ENCODE measurements around the gene DCAF8.
A peak's percentile ranks its signal among the peaks of the same experiment; 100 is the strongest.

DCAF8 gene

DNA sequence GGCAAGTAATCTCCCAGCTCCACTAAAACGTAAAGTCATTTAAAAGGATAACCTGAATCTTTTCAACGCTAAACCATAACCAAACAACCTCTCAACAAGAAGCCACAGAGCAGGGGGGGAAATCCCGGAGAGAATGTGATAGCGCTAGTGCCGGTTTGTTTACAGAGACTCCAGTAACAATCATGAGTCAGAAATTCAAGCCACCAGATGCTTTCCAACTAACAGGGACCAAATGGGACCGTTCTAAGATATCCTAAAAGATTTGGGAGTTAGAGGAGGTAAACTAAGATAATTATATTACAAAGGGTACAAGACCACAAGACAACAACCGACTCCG, 825 bp downstream of the DCAF8 start:
- DNase-seq (ENCODE audit: low read depth), result peak; percentile 64

- no peak for DNase-seq (ENCODE audit: low read depth)
These were observed 1.7 kb downstream of the DCAF8 start for GRCh38 chr1:160260406-160261382.

GRCh38 chr1:160258177-160258798, 4.1 kb downstream of the DCAF8 start:
- no peak for DNase-seq (ENCODE audit: low read depth)

GRCh38 chr1:160257411-160258015, 4.8 kb downstream of the DCAF8 start:
- no peak for DNase-seq (ENCODE audit: low read depth)

GRCh38 chr1:160256396-160257046, 5.8 kb downstream of the DCAF8 start:
- DNase-seq (ENCODE audit: low read depth), result no peak

DNA sequence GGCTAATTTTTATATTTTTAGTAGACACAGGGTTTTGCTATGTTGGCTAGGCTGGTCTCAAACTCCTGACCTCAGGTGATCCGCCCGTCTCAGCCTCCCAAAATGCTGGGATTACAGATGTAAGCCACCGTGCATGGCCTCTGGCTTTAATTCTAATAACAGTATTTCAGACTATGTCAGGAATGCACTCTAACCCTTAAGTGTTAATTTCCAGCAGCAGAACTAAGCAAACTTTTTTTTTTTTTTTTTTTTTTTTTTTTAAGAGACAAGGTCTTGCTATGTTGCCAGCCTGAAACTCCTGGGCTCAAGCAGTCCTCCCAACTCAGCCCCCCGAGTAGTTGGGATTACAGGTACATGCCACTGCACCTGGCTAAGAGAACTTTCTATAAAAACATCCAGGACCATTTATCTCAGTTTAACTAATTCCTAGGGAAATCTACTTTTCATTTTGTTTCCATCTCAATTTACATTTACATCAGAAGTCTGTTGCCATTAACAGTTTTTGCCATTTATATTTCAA, 6.5 kb downstream of the DCAF8 start:
- DNase-seq (ENCODE audit: low read depth), result no peak

- DNase-seq (ENCODE audit: low read depth), result peak; percentile 29
These were observed 10.4 kb downstream of the DCAF8 start for GRCh38 chr1:160251687-160252526.

GRCh38 chr1:160251011-160251410, 11.3 kb downstream of the DCAF8 start:
- no peak for DNase-seq (ENCODE audit: low read depth)

DNA sequence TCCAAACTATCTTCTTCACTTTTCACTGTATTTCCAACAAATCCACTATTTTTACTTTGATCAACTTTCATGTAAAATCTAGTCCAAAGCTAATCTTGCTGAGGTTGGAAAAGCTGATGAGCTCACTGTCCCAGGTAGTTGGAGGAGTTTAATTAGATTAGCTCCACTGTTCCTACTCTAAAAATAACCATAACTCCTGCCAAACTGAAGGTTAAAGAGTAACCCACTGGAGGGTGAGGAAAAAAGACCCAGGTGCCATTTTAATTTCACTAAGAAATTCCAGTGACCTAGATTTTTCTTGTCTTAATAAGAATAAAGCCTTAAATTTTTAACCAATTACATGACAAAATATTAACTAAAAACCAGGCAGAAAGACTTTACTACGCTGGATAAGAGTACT, 15.3 kb downstream of the DCAF8 start:
- no peak for DNase-seq (ENCODE audit: low read depth)

DNA sequence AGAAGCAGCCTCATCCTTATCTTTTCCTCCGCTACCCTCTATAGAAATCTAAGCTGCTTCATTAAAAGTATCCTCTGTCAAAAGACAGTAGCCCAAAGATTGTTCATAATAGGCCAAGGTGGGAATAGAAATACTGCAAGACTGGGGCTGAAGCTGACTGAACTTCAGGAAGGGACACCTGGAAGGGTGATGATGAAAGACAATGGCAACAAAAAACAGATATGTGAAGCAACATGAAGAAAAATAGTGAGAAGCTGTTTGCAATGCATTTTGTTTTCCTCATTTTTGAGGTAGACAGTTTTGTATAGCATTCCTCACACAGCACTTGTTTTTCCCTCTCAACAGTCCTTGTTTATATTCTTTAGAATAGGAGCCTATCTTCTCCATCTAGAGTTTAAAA, 16.9 kb downstream of the DCAF8 start:
- no peak for DNase-seq (ENCODE audit: low read depth)

DNA sequence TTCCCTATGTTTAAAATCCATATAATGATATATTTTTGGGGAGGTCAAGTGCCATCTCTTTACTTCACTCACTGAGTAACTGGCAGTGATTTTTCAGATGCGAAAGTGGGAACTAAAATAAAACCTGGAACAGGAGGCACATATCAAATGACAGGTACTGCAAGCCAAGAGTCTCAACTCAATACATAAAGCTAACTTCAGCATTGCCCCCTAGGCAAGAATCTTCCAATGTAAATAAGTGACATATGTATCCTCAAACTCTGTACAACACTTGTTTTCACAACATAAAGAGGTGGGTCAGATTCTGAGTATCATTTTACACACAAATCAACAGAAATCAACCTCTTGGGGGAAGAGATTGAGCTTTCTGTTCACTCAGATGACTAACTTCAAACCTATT, 18.1 kb downstream of the DCAF8 start:
- DNase-seq (ENCODE audit: low read depth), result no peak

DNA sequence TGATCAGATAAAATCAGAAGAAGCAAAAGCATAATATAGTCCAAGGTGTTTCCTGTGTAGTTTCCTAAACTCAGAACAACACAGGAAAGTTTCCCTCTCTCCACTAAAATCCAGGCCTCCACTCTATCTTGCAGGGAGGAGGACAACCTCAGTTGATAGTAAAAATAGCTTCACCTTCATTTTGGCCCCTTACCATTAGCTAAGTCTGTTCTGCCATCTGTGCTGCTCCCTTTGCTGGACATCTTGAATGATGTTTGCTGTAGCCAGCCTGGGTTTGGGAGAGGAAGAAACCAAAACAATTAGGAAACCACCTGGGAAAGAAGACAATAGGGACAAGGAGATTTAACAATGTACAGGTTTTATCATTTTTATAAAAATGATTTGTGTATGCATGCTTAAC, 18.6 kb downstream of the DCAF8 start:
- DNase-seq (ENCODE audit: low read depth), result no peak

GRCh38 chr1:160239582-160240299, 22.6 kb downstream of the DCAF8 start:
- no peak for DNase-seq (ENCODE audit: low read depth)

DNA sequence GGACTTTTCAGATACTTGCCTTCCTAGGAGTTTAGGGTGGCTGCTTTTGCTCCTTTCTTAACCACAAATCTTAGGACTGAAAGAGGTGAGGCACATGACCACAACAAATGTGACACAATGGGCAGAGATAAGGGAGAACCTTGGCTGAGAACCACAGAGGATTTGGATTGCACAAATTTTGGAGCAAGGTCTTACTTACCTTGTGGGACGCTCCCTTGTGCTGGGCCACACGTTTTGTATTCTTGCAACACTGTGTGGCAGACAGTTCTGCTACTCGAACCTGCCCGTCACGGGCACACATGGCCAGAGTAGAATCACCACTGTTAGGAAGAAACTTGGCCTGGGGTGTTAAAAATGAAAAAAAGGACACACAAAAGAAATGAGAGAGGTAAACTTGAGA, 23.9 kb downstream of the DCAF8 start:
- no peak for DNase-seq (ENCODE audit: low read depth)

GRCh38 chr1:160237558-160237957, 24.8 kb downstream of the DCAF8 start:
- DNase-seq (ENCODE audit: low read depth), result no peak

DNA sequence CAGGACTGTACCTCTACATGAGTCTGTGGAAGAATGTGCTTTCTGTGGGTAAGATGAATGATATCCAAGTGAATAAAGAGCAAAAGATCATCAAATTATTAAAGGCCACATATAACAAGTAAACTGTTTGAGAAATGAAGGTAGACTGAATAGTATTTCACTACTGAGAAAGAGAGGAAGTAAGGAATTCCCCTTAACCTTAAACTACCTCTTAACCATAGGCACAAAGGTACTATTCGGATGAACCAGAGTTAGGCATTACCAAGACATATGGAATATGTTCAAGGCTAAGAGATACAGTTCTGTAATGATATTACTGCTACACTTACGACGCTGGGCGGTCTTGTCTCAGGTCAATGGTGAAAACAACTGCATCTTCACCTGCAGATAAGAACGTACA, 25.5 kb downstream of the DCAF8 start:
- DNase-seq (ENCODE audit: low read depth), result no peak

GRCh38 chr1:160232911-160233310, 29.4 kb downstream of the DCAF8 start:
- DNase-seq (ENCODE audit: low read depth), result no peak

- DNase-seq (ENCODE audit: low read depth), result no peak
These were observed 33.9 kb downstream of the DCAF8 start for GRCh38 chr1:160228431-160228830.

DNA sequence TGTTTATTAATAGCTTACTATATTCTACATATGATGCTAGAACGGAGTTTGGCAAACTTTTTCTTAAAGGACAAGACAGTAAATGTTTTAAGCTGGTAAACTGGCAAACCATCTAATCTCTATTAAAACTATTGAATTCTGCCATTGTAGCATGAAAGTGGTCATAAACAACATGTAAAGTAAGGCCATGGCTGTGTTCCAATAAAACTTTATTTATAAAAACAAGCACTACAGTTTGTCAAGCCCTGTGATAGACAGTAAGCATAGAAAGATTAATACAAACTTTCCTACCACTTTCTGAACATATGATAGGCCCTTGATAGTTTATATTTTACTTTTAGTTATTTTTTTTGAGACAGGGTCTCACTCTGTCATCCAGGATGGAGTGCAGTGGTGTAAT, 34.8 kb downstream of the DCAF8 start:
- DNase-seq (ENCODE audit: low read depth), result no peak

DNA sequence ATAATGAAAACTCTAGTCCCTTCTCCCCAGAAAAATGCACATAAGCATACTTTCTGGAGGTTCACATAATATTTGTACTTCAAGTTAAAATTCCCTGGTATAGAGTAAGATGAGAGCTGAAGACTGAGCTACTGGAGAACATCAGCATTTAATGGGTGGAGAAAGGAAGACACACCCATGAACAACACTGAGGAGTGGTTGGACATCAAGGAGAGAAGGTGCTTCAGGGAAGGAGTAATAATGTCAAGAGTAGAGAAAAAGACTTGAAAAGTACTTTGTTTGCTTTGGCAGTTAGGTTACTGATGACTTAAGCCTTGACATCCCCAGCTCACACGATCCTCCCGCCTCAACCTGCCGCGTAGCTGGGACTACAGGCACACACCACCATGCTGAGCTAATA, 35.3 kb downstream of the DCAF8 start:
- DNase-seq (ENCODE audit: low read depth), result no peak

DNA sequence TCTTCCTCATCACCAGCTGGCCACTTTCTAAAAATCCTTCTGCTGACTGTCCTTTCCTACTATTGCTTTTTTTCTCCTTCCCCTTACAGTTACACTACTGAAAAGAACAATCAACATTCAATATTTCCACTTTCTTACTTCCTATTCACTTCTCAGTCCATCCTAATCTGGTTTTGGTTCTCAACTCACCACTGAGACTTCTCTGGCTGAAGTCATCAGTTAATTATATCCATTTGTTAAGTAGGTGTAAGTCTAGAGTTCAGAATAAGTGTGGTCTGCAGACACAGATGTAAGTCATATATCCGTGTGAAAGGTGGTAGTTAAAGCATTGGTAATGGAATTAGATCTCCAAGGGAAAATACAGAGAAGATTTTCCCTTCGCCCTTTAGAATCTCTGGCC, 35.7 kb downstream of the DCAF8 start:
- no peak for DNase-seq (ENCODE audit: low read depth)

All from activated T-helper 9 cell treated with anti-CD3 and anti-CD28 coated beads, Interleukin-2, amount 50 U/mL, for 16 hours (primary cell).